Activated CD8-positive, alpha-beta T cell treated with anti-CD3 and anti-CD28 coated beads, Interleukin-2, amount 10 ng/mL, durations not matched to agents 7 days and 5 days (primary cell): ENCODE measurements around the gene TRIM17. TPM values are rescaled to one million over a fixed set of nuclear protein-coding genes. Genes with fewer than 3 reads are reported as not detected.
A peak's percentile ranks its signal among the peaks of the same experiment; 100 is the strongest.

ENCODE experiments used
- ATAC-seq: fragments of 150-1000 bp; cut with Tn5 transposase; one replicate; pipeline ENCODE4 v1.10.0; 2021; ENCODE audit warnings: moderate library complexity
- CTCF ChIA-PET: fragments of 350-600 bp; sonication (Branson Sonifier 250); formaldehyde crosslinking; loops from one replicate; lab custom pipeline; 2021; ENCODE audit warnings: antibody characterized with exemption; lab: Charles Lee
- POLR2A ChIA-PET: fragments of 350-600 bp; sonication (Branson Sonifier 250); formaldehyde crosslinking; loops from one replicate; lab custom pipeline; 2021; ENCODE audit warnings: antibody characterized with exemption; lab: Charles Lee
- DNase-seq: peaks from one replicate; pipeline ENCODE4 v3.0.0-alpha.2; 2020
- H3K27ac Mint-ChIP-seq: one replicate; pipeline ENCODE4 v1.8.0; 2021; ENCODE audit warnings: mild to moderate bottlenecking, mixed read lengths
- H3K27me3 Mint-ChIP-seq: one replicate; pipeline ENCODE4 v1.8.0; 2021; ENCODE audit warnings: low read depth, mixed read lengths
- H3K36me3 Mint-ChIP-seq: one replicate; pipeline ENCODE4 v1.8.0; 2021; ENCODE audit warnings: low read depth, mixed read lengths
- H3K4me1 Mint-ChIP-seq: one replicate; pipeline ENCODE4 v1.8.0; 2021; ENCODE audit warnings: low read depth, mixed read lengths
- H3K4me3 Mint-ChIP-seq: one replicate; pipeline ENCODE4 v1.8.0; 2021; ENCODE audit warnings: mild to moderate bottlenecking, mixed read lengths
- H3K9me3 Mint-ChIP-seq: one replicate; pipeline ENCODE4 v1.8.0; 2022; ENCODE audit warnings: mixed read lengths; ENCODE audit not compliant: insufficient read depth
- total RNA-seq, 2 experiments: library from RNA; stranded (reverse); gene quantifications; one replicate each; pipeline ENCODE4 v1.2.3, GENCODE V29; 2021

The TRIM17 gene
- total RNA-seq, 2 experiments from 2014 or later: 2.8 to 4.0 TPM

- peak overlapping the region; percentile 57 for H3K27ac Mint-ChIP-seq
- no peaks in the 10 kb centered on the region for H3K27me3 Mint-ChIP-seq
- peaks cover 57% of the 10 kb centered on the region for H3K4me1 Mint-ChIP-seq
- DNase-seq: no peak
- CTCF ChIA-PET: no interaction called here
- POLR2A ChIA-PET: interaction anchor here (0.7 kb wide), 1 partner anchor 286 kb away, joined by 3 read pairs; no protein-coding TSS in a partner anchor
- no peak for ATAC-seq
- peaks cover 71% of the 10 kb centered on the region for H3K36me3 Mint-ChIP-seq
- no peak overlapping the region for H3K4me3 Mint-ChIP-seq
- H3K9me3 Mint-ChIP-seq: no peaks in the 10 kb centered on the region
These were observed 17.8 kb downstream of the TRIM17 start for GRCh38 chr1:228398741-228399461.

GRCh38 chr1:228397966-228398365, 18.7 kb downstream of the TRIM17 start:
- POLR2A ChIA-PET: no interaction called here
- H3K27ac Mint-ChIP-seq: peak overlapping the region; percentile 68
- ATAC-seq: no peak
- CTCF ChIA-PET: no interaction called here
- peaks cover 48% of the 10 kb centered on the region for H3K4me1 Mint-ChIP-seq
- no peaks in the 10 kb centered on the region for H3K27me3 Mint-ChIP-seq
- H3K36me3 Mint-ChIP-seq: peaks cover 68% of the 10 kb centered on the region
- no peak for DNase-seq
- no peak overlapping the region for H3K4me3 Mint-ChIP-seq
- H3K9me3 Mint-ChIP-seq: no peaks in the 10 kb centered on the region

DNA sequence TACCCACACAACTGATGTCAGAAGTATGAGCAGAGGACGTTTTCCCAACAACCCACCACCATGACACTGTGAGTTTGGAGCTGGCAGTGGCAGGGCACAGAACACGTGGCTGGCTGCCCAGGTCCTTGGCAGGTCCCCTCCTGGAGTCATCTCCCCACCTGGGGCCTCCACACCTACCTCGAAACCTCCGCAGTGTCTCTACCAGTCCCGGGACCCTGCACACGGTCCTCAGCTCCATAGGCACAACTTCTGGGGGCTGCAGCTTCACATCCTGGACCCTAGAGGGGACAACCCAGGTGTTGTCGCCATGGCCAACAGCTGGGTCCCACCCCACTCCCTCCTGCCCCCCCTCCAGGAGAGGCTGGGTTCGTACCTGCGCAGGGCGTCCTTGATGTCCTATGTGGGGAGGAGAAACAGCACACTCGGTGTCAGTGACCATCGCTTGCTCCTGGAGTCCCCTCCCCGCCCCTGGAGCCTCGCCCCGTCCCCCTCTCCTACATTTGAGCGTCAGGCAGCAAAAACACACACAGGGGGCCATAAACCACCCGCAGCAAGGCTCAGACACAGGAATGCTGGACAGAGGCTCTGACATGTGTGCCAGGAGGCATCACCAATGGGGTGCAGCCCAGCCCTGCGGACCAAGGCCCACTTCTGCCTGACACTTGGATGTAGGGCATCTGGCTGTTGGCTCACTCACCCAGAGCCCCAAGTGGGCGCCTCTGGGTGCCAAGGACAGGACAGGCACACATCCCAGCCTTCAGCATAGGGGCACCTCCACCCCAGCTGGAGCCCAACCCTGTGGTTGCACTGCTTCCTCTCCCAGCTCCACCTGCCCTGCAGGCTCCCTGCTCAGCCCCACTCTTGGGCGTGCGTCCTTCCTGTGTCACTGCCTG, 19.6 kb downstream of the TRIM17 start:
- ChIA-PET POLR2A (no interaction called here), CTCF (no interaction called here)
- Mint-ChIP-seq H3K36me3 (peaks cover 66% of the 10 kb centered on the region), H3K27ac (peak overlapping the region; percentile 68), H3K4me3 (no peak overlapping the region), H3K27me3 (no peaks in the 10 kb centered on the region), H3K9me3 (no peaks in the 10 kb centered on the region), H3K4me1 (peaks cover 38% of the 10 kb centered on the region)
- no peak for DNase-seq
- no peak for ATAC-seq

DNA sequence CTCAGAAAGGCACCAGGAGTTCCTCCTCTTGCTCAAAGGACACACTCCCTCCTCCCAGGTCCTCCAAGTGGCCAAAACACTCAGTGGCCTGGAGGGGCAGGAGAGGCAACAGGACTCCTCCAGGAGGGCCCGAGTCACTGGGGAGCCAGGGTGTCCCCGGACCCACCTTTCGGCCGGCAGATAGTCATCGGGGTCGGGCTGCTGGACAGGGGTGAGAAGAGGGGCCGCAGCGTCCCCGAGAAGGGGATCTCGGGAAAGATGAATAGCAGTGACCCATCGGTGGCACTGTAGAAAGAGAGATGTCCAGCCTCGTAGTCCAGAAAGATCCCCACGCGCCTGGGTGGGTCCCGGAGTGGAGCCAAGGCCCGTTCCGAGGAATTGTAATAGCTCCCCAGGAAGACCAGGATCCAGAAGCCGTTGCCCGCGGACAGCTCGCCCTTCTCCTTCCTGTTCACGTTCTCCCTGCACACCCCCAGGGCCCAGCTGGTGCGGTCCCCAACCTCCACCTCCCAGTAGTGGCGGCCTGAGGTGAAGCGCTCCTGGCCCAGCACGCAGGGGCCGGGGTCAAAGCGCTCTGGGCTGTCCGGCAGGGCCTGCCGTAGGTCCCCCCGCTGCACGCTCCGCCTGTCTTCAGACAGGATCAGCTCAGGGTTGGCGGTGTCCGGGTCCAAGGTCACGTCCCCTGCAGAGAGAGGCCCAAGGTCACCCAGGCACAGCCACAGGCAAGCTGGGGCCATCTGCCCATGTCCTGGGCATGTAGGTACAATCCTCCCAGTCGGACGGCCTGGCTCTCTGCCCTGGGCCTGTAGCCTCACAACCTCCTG, 21.9 kb downstream of the TRIM17 start:
- Mint-ChIP-seq H3K9me3 (no peaks in the 10 kb centered on the region), H3K27me3 (no peaks in the 10 kb centered on the region), H3K36me3 (peaks cover 50% of the 10 kb centered on the region), H3K4me3 (no peak overlapping the region), H3K4me1 (peaks cover 21% of the 10 kb centered on the region), H3K27ac (no peak overlapping the region)
- CTCF ChIA-PET: no interaction called here
- ATAC-seq (no peak), DNase-seq (no peak)
- POLR2A ChIA-PET: interaction anchor here (0.7 kb wide), 1 partner anchor 15 kb away, joined by 3 read pairs; no protein-coding TSS in a partner anchor

DNA sequence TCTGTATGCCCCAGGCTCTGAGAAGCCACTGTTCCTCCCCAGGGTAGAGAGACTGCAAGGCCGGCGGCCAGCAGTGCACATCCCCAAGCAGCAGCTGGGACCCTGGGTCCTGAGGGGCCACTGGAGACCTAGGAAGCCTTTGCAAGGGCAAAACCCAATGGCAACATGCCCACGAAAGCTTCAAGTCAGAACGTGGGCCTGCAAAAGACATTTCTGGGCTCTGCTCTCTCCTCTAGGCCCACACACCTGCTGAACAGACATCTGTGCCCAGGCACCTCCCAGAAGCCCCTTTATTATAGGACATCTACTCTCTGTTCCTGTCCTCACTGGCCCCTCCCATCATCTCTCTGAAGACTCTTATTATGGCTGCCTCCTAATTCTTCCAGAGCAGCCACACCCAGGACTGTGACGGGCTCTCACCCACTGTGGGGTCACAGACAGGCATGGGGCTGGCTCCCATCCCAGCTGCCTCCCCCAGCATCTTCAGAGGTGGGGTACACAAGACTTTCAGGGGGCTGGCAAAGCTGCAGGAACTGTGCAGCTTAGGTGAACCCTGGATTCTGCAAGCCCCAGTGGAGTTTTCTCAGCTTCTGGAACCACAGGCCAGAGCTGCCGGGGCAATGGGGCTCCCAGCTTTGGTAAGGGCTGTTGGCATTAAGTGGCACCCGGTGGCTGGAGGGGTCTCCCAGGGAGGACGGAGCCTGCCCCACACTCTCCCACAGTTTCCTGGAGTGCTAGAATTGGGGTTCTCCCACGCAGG, 22.7 kb downstream of the TRIM17 start:
- Mint-ChIP-seq H3K27me3 (no peaks in the 10 kb centered on the region), H3K4me3 (no peak overlapping the region), H3K27ac (no peak overlapping the region), H3K36me3 (peaks cover 46% of the 10 kb centered on the region), H3K4me1 (peaks cover 19% of the 10 kb centered on the region), H3K9me3 (no peaks in the 10 kb centered on the region)
- ATAC-seq (no peak), DNase-seq (no peak)
- CTCF ChIA-PET: interaction anchor here (1.4 kb wide), 1 partner anchor 265 kb away, joined by 3 read pairs; no protein-coding TSS in a partner anchor
- POLR2A ChIA-PET: no interaction called here

DNA sequence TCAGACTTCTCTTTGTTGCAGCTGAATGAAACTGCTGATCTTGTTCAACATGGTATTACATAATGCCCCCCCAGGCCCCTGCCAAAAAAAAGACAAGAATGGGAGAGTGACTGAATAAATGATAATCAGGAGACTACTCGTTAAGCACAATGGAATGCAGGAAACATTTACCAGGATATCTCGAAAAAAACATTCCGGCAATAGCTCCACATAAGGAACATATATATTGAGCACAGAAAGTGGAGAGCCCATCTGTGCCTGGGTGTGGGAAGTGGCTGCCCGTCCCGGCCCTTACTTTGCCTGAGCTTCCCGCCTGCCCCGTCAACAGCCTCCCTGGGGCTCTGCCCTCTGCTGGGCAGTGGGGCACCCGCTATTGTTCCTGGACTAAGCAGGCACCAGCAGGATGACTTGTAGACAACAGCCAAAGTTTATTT, 23.4 kb downstream of the TRIM17 start:
- ChIA-PET POLR2A (interaction anchor here (0.8 kb wide), 1 partner anchor 11 kb away, joined by 3 read pairs; no protein-coding TSS in a partner anchor), CTCF (interaction anchor here (0.6 to 1.4 kb wide), 2 partner anchors 34 to 265 kb away, joined by 3 read pairs; no protein-coding TSS in a partner anchor)
- H3K36me3 Mint-ChIP-seq: peaks cover 44% of the 10 kb centered on the region
- H3K4me1 Mint-ChIP-seq: peaks cover 14% of the 10 kb centered on the region
- DNase-seq (no peak), ATAC-seq (no peak)
- no peaks in the 10 kb centered on the region for H3K9me3 Mint-ChIP-seq
- no peak overlapping the region for H3K27ac Mint-ChIP-seq
- H3K27me3 Mint-ChIP-seq: no peaks in the 10 kb centered on the region
- H3K4me3 Mint-ChIP-seq: no peak overlapping the region

DNA sequence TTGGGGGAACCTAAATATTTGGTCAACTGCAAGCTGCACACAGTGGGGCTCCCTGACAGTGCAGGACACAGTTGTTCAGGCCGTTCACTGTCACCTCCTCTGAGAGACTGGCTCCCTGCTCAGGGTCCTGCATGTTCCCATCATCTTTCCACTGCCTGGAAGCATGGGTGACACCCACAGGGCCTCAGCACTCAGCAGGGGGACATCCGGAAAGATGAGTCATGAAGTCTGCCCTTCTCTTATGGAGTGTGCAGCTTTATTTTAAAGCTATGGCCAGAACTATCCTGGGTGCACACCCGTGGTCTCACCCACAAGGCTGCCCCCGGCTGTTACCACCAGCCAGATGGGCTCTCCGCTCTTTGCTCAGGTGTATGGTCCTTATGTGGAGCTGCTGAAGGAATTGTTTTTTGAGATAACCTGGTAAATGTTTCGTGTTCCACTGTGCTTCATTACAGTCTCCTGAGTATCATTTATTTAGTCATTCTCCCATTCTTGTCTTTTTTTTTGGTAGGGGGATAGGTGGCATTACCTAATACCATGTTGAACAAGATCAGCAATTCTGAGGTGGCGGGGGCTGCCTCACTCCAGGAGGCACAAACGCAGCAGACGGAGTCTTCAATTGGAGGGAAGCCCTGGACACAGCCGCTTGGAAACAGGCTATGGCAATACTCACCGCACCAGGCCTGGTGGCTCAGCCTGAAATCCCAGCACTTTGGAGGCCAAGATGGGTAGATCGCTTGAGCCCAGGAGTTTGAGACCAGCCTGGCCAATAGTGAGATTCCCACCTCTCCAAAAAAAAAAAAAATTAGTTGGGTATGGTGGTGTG, 24.3 kb downstream of the TRIM17 start:
- Mint-ChIP-seq H3K36me3 (peaks cover 35% of the 10 kb centered on the region), H3K4me1 (peaks cover 5% of the 10 kb centered on the region), H3K27me3 (peaks cover 1% of the 10 kb centered on the region), H3K9me3 (no peaks in the 10 kb centered on the region), H3K4me3 (no peak overlapping the region), H3K27ac (no peak overlapping the region)
- no peak for DNase-seq
- POLR2A ChIA-PET: no interaction called here
- ATAC-seq: no peak
- CTCF ChIA-PET: interaction anchor here (0.6 kb wide), 1 partner anchor 35 kb away, joined by 3 read pairs; no protein-coding TSS in a partner anchor

GRCh38 chr1:228391411-228392020, 25.1 kb downstream of the TRIM17 start:
- peaks cover 3% of the 10 kb centered on the region for H3K4me1 Mint-ChIP-seq
- peaks cover 34% of the 10 kb centered on the region for H3K36me3 Mint-ChIP-seq
- H3K27ac Mint-ChIP-seq: no peak overlapping the region
- CTCF ChIA-PET: no interaction called here
- POLR2A ChIA-PET: no interaction called here
- DNase-seq (no peak), ATAC-seq (no peak)
- H3K27me3 Mint-ChIP-seq: peaks cover 4% of the 10 kb centered on the region
- H3K9me3 Mint-ChIP-seq: no peaks in the 10 kb centered on the region
- H3K4me3 Mint-ChIP-seq: no peak overlapping the region

- DNase-seq (no peak), ATAC-seq (no peak)
- peaks cover 8% of the 10 kb centered on the region for H3K27me3 Mint-ChIP-seq
- H3K4me3 Mint-ChIP-seq: no peak overlapping the region
- peak overlapping the region; percentile 23 for H3K27ac Mint-ChIP-seq
- ChIA-PET POLR2A (interaction anchor here (1.2 kb wide), 1 partner anchor 14 kb away, joined by 3 read pairs; no protein-coding TSS in a partner anchor), CTCF (no interaction called here)
- no peaks in the 10 kb centered on the region for H3K9me3 Mint-ChIP-seq
- H3K4me1 Mint-ChIP-seq: no peaks in the 10 kb centered on the region
- H3K36me3 Mint-ChIP-seq: peaks cover 25% of the 10 kb centered on the region
These were observed 26.0 kb downstream of the TRIM17 start for GRCh38 chr1:228390649-228391048.

GRCh38 chr1:228387321-228387720, 29.3 kb downstream of the TRIM17 start:
- H3K27me3 Mint-ChIP-seq: peaks cover 17% of the 10 kb centered on the region
- no peaks in the 10 kb centered on the region for H3K4me1 Mint-ChIP-seq
- CTCF ChIA-PET: no interaction called here
- POLR2A ChIA-PET: no interaction called here
- no peak for DNase-seq
- no peak overlapping the region for H3K4me3 Mint-ChIP-seq
- peaks cover 3% of the 10 kb centered on the region for H3K36me3 Mint-ChIP-seq
- ATAC-seq: no peak
- no peaks in the 10 kb centered on the region for H3K9me3 Mint-ChIP-seq
- H3K27ac Mint-ChIP-seq: no peak overlapping the region
